ENCODE measurements around the gene LPCAT3.
"Not testable (repeated sequence)": the region's sequence is repeated elsewhere in the genome, so short reads cannot be mapped to it uniquely, and the experiment has no call there.

DNA sequence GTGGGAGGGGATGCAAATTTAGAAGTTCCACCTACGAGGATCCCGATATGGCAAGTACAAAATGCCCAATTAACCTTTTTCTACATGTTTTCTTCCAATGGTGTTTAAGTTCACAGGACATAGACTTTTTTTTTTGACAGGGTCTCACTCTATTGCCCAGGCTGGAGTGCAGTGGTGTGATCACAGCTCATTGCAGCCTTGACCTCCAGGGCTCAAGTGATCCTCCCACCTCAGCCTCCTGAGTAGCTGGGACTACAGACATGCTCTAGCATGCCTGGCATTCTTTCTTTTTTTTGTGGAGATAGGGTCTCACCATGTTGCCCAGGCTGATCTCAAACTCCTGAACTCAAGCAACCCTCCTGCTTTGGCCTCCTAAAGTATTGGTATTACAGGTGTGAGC is 37.5 kb upstream of the LPCAT3 start:
- not testable (repeated sequence) for TF ChIP-seq CTCF, POLR2A (IDR thresholded peaks at IDR 0.05)
